ENCODE measurements around the gene E2F2. TPM values are rescaled to one million over a fixed set of nuclear protein-coding genes. Genes with fewer than 3 reads are reported as not detected.

Gene E2F2
- total and polyA plus RNA-seq, 2 of the 13 experiments (the other 11 are each of a cell fraction or from before 2014, with no cell fraction given) = 0.65 to 6.6 TPM

- TF ChIP-seq, protein P1, sequence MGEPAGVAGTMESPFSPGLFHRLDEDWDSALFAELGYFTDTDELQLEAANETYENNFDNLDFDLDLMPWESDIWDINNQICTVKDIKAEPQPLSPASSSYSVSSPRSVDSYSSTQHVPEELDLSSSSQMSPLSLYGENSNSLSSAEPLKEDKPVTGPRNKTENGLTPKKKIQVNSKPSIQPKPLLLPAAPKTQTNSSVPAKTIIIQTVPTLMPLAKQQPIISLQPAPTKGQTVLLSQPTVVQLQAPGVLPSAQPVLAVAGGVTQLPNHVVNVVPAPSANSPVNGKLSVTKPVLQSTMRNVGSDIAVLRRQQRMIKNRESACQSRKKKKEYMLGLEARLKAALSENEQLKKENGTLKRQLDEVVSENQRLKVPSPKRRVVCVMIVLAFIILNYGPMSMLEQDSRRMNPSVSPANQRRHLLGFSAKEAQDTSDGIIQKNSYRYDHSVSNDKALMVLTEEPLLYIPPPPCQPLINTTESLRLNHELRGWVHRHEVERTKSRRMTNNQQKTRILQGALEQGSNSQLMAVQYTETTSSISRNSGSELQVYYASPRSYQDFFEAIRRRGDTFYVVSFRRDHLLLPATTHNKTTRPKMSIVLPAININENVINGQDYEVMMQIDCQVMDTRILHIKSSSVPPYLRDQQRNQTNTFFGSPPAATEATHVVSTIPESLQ (CRISPR knock-in tag; conservative IDR thresholded peaks at IDR 0.05) = no peak
- TF ChIP-seq HINFP (CRISPR knock-in tag; IDR thresholded peaks at IDR 0.05; ENCODE audit: low read depth) (no peak), ZMYM3 (CRISPR knock-in tag; IDR thresholded peaks at IDR 0.05) (peak; percentile 42; the same call in 1 of the 2 replicates), ZSCAN22 (CRISPR knock-in tag; IDR thresholded peaks at IDR 0.05) (no peak)
- TF ChIP-seq, protein P2, sequence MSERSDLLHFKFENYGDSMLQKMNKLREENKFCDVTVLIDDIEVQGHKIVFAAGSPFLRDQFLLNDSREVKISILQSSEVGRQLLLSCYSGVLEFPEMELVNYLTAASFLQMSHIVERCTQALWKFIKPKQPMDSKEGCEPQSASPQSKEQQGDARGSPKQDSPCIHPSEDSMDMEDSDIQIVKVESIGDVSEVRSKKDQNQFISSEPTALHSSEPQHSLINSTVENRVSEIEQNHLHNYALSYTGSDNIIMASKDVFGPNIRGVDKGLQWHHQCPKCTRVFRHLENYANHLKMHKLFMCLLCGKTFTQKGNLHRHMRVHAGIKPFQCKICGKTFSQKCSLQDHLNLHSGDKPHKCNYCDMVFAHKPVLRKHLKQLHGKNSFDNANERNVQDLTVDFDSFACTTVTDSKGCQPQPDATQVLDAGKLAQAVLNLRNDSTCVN (CRISPR knock-in tag; IDR thresholded peaks at IDR 0.05; ENCODE audit: borderline replicate concordance) = no peak
Observed at GRCh38 chr1:23566304-23566703, 35.3 kb upstream of the E2F2 start (continued).

DNA sequence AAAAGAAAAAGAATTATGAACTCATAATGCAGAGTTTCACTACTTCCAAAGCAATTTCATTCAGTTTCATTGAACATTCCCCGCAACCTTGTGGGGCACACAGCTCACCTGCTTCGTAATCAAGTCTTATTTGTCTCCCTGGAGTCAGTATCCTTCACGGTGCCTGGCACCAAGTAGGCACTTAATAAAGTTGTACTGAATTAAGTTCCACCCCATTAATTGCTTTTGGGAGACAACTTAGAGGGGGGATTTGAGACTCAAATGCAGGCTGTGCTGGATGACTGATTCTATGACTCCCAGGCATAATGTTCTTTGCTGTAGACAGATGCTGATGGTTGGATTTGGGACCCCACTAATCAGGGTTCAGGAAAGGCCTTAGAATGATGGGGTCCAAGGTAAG is 34.7 kb upstream of the E2F2 start:
- in situ Hi-C loops (cut with HindIII; ENCODE audit: extremely low pct_ligation_motif_present, low pct_unique_long_range_greater_than_20kb) (no loop called here), intact Hi-C loops (cut with micrococcal nuclease; ENCODE audit: unreplicated experiment) (no loop called here)
- no TSS peak for BruUV-seq (replicated peaks)
- ChIA-PET CTCF (ENCODE audit: low intra/inter-chr PET ratio, low total read pairs) (interaction anchor here (1.8 kb wide), 1 partner anchor 21 kb away, joined by 10 read pairs; no protein-coding TSS in a partner anchor), POLR2A (interaction anchor here (1.1 to 2.8 kb wide), 4 partner anchors 10 to 26 kb away, joined by 3 to 22 read pairs (median 6); no protein-coding TSS in a partner anchor)
- TF ChIP-seq CREB1 (IDR thresholded peaks at IDR 0.05) (no peak), CREB1 (CRISPR knock-in tag; IDR thresholded peaks at IDR 0.05) (0 out of 2 replicates have a peak, but pooled peaks have one; percentile 20), MIER3 (CRISPR knock-in tag; IDR thresholded peaks at IDR 0.05; ENCODE audit: borderline replicate concordance) (no peak)
- Histone ChIP-seq H3K4me1 (ENCODE audit: insufficient read depth, low read length) (peaks cover 87% of the 10 kb centered on the region), H3K79me2 (ENCODE audit: insufficient read depth, low read length) (no peaks in the 10 kb centered on the region), H2AFZ (ENCODE audit: low read length) (no peak overlapping the region), H3K27ac (ENCODE audit: extremely low read length, insufficient read depth, low read length) (no peak overlapping the region), H3K4me2 (ENCODE audit: low read depth, low read length) (no peak overlapping the region), H3K9ac (ENCODE audit: insufficient read depth, low read depth, low read length) (no peak overlapping the region), H3K36me3 (replicated peaks in 1 of 2; ENCODE audit: control insufficient read depth in 1 of 2, insufficient read depth in 2 of 2, low read length in 2 of 2) (no peaks in the 10 kb centered on the region), H3K4me3 (replicated peaks in 1 of 3; ENCODE audit: insufficient read depth in 1 of 3, low read depth in 2 of 3, low read length in 3 of 3) (no peak overlapping the region), H4K20me1 (ENCODE audit: insufficient read depth, low read length) (no peaks in the 10 kb centered on the region), H3K9me3 (ENCODE audit: low read length) (no peaks in the 10 kb centered on the region), H3K27me3 (ENCODE audit: control insufficient read depth in 1 of 2, insufficient read depth in 2 of 2, low read length in 2 of 2) (no peaks in the 10 kb centered on the region)
- WGBS (ENCODE audit: low lambda C conversion rate) = 83% methylated on average over 3 of the region's 3 CpGs
- no peak for FAIRE-seq
- DNase-seq (ENCODE audit: low spot score) = no peak
- ATAC-seq = no peak

Data from HepG2 (cell line).